Measurements from ENCODE around the gene CD274. TPM values are rescaled to one million over a fixed set of nuclear protein-coding genes. Genes with fewer than 3 reads are reported as not detected.

The CD274 gene
- total RNA-seq, 1 experiment from 2014 or later: 0.62 TPM

DNA sequence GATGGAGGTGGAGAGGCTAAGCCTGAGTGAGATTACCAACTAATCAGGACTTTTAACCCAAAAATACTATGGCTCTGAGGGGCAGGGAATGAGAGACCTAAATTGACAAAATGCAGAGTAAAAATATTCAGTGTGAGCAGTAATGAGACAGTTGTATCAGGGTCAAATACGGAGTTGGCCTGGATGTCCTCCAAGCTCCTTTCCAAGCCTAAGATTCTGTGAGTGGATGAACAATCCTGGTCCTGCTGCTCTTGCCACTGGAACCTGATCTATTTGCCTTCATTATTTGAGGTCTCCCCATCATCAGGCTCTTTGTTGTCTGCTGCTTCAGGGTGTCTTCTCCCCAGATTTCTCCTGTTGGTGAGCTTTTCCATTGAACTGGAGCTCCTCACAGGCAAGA is 61.1 kb downstream of the CD274 start:
- DNase-seq (ENCODE audit: low spot score): no peak
- intact Hi-C loops (cut with micrococcal nuclease; ENCODE audit: unreplicated experiment): no loop called here

DNA sequence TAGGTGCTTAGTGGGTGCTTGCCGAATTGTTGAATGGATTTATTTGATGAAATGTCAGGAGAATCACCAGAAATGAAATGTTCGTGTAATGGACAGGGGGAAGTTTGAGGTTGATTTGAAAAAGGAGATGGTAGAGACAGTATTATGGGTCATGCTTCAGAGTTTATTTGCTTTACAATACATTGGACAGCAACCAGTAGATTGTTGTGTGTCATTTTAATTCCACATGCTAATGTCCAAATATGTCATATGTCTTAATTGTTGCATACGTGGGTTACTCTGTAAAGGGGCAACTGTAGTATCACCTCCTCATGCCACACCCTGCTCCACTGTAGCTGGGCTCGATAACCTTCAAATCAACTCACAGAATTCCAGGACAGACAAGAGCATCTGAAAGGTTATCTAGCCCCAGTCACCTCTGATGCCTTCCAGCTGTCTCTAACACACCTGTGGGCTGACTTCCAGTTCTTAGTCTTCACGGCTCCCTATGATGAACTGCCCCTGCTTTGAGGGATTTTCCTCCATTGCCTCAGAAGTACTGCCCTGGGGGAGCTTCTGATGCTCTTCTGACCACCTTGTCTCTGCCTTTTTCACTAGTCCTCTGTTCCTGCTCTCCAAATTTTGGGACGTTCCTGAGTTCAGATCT is 61.7 kb downstream of the CD274 start:
- DNase-seq (ENCODE audit: low spot score): no peak
- Histone ChIP-seq H3K4me1 (ENCODE audit: insufficient read depth, low read length, poor library complexity, severe bottlenecking) (peaks cover 8% of the 10 kb centered on the region), H3K9me3 (ENCODE audit: low read depth, low read length, poor library complexity, severe bottlenecking) (no peaks in the 10 kb centered on the region), H3K27me3 (replicated peaks; ENCODE audit: insufficient read depth, low read depth, low read length, poor library complexity) (no peaks in the 10 kb centered on the region), H3K36me3 (ENCODE audit: insufficient read depth, low read length, poor library complexity, severe bottlenecking) (no peaks in the 10 kb centered on the region), H3K4me3 (ENCODE audit: low read depth, low read length, poor library complexity, severe bottlenecking) (no peak overlapping the region), H3K27ac (ENCODE audit: low read depth, low read length, poor library complexity, severe bottlenecking) (no peak overlapping the region)
- ChIA-PET POLR2A (ENCODE audit: low non-redundant PET) (no interaction called here), CTCF (no interaction called here)
- no TSS peak for BruUV-seq (replicated peaks)
- intact Hi-C loops (cut with micrococcal nuclease; ENCODE audit: unreplicated experiment): no loop called here
- TF ChIP-seq, protein P1, sequence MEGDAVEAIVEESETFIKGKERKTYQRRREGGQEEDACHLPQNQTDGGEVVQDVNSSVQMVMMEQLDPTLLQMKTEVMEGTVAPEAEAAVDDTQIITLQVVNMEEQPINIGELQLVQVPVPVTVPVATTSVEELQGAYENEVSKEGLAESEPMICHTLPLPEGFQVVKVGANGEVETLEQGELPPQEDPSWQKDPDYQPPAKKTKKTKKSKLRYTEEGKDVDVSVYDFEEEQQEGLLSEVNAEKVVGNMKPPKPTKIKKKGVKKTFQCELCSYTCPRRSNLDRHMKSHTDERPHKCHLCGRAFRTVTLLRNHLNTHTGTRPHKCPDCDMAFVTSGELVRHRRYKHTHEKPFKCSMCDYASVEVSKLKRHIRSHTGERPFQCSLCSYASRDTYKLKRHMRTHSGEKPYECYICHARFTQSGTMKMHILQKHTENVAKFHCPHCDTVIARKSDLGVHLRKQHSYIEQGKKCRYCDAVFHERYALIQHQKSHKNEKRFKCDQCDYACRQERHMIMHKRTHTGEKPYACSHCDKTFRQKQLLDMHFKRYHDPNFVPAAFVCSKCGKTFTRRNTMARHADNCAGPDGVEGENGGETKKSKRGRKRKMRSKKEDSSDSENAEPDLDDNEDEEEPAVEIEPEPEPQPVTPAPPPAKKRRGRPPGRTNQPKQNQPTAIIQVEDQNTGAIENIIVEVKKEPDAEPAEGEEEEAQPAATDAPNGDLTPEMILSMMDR (conservative IDR thresholded peaks at IDR 0.05; ENCODE audit: low read depth, low read length): no peak
- TF ChIP-seq EZH2 (IDR thresholded peaks at IDR 0.05; ENCODE audit: borderline replicate concordance, low read depth, low read length, poor library complexity, severe bottlenecking): no peak

More for the DNA sequence above, 61.1 kb downstream of the CD274 start:
- Histone ChIP-seq H3K4me3 (ENCODE audit: low read depth, low read length, poor library complexity, severe bottlenecking) (no peak overlapping the region), H3K36me3 (ENCODE audit: insufficient read depth, low read length, poor library complexity, severe bottlenecking) (no peaks in the 10 kb centered on the region), H3K9me3 (ENCODE audit: low read depth, low read length, poor library complexity, severe bottlenecking) (no peaks in the 10 kb centered on the region), H3K4me1 (ENCODE audit: insufficient read depth, low read length, poor library complexity, severe bottlenecking) (peaks cover 8% of the 10 kb centered on the region), H3K27me3 (replicated peaks; ENCODE audit: insufficient read depth, low read depth, low read length, poor library complexity) (no peaks in the 10 kb centered on the region), H3K27ac (ENCODE audit: low read depth, low read length, poor library complexity, severe bottlenecking) (no peak overlapping the region)
- ChIA-PET CTCF (no interaction called here), POLR2A (ENCODE audit: low non-redundant PET) (no interaction called here)
- TF ChIP-seq, protein P1 (conservative IDR thresholded peaks at IDR 0.05; ENCODE audit: low read depth, low read length): no peak
- no peak for TF ChIP-seq EZH2 (IDR thresholded peaks at IDR 0.05; ENCODE audit: borderline replicate concordance, low read depth, low read length, poor library complexity, severe bottlenecking)
- BruUV-seq (replicated peaks): no TSS peak

GRCh38 chr9:5512658-5513452 is 62.5 kb downstream of the CD274 start:
- no peaks in the 10 kb centered on the region for H3K36me3 ChIP-seq (ENCODE audit: insufficient read depth, low read length, poor library complexity, severe bottlenecking)
- no peaks in the 10 kb centered on the region for H3K27me3 ChIP-seq (replicated peaks; ENCODE audit: insufficient read depth, low read depth, low read length, poor library complexity)
- no TSS peak for BruUV-seq (replicated peaks)
- CTCF ChIA-PET: no interaction called here
- POLR2A ChIA-PET (ENCODE audit: low non-redundant PET): no interaction called here
- no peak for TF ChIP-seq EZH2 (IDR thresholded peaks at IDR 0.05; ENCODE audit: borderline replicate concordance, low read depth, low read length, poor library complexity, severe bottlenecking)
- TF ChIP-seq, protein P1 (conservative IDR thresholded peaks at IDR 0.05; ENCODE audit: low read depth, low read length): no peak
- intact Hi-C loops (cut with micrococcal nuclease; ENCODE audit: unreplicated experiment): no loop called here
- H3K27ac ChIP-seq (ENCODE audit: low read depth, low read length, poor library complexity, severe bottlenecking): no peak overlapping the region
- DNase-seq (ENCODE audit: low spot score): no peak
- no peaks in the 10 kb centered on the region for H3K9me3 ChIP-seq (ENCODE audit: low read depth, low read length, poor library complexity, severe bottlenecking)
- H3K4me1 ChIP-seq (ENCODE audit: insufficient read depth, low read length, poor library complexity, severe bottlenecking): peaks cover 8% of the 10 kb centered on the region
- H3K4me3 ChIP-seq (ENCODE audit: low read depth, low read length, poor library complexity, severe bottlenecking): no peak overlapping the region

Measured in A673 (cell line).